OCI-LY7 (cell line): ENCODE data around the gene ATPAF2.

Experiments used
- CTCF ChIP-seq: fragments of 200-600 bp; sonication (generic); conservative IDR thresholded peaks from 2 replicates; pipeline ENCODE4 v1.5.1; 2014; ENCODE audit warnings: mild to moderate bottlenecking, antibody characterized with exemption, low read length, moderate library complexity, mixed read lengths
- EZH2phosphoT487 ChIP-seq: fragments of 200-600 bp; sonication (generic); IDR thresholded peaks from 2 replicates; pipeline ENCODE4 v1.6.1; 2018; ENCODE audit warnings: low read depth, borderline replicate concordance, mild to moderate bottlenecking, mixed run types, antibody characterized with exemption, low read length, moderate library complexity, mixed read lengths

DNA sequence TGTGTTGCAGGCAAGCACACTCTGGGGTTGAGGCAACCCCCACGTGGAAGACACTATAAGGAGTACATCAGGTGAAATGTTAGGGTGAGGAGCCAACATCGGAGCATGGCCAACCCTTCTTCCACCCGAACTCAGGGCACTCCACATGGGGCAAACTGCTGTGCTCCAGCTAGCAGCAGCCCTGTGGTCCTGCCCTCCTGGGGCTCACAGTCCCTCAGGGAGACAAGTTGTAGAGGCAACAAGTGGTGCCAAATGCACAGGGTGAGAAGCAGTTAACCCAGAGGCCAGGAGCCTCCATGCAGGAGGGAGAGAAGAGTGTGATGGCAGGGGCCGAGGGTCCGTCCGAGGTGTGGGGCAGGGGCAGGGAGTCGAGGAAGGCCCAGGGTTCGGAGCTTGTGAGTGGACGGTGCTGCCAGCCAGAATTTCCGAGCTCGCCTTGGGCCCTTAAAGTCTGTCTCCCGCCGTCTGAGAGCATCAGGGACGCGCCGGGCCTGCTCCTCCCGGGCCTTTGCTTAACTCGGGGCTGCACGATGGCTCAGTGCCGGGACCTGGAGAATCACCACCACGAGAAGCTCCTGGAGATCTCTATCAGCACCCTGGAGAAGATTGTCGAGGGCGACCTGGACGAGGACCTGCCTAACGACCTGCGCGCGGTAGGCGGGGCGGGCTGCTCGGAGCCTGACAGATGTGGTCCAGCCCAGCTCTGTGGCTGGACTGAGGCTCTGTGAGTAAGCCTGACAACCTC lies 32.3 kb downstream of the ATPAF2 start:
- TF ChIP-seq CTCF = no peak
- TF ChIP-seq EZH2phosphoT487 = no peak
